ENCODE results near the gene DNM3. TPM values are rescaled to one million over a fixed set of nuclear protein-coding genes. Genes with fewer than 3 reads are reported as not detected.

The DNM3 gene
- total RNA-seq, 1 donor from 2014 or later, result 2.1 TPM

DNA sequence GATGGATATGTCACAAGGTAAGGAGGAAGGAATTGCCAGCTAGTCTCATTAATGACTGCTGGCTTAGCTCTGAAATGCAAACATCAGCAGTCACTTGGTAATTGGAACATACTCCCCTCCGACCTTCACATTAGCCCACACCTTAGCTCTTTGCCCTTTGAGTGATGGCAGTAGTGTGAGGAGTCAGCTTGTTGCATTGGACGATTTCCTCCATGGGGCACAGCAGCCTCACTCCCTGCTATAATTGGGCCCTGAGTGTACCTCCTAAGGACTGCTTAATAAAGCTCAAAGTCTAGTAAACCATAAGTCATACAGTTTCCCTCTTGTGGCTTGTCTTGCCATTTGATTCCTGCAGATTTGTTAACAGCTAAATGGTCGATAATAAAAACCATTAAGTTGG is 40.4 kb upstream of the DNM3 start:
- Mint-ChIP-seq H3K4me1 (peaks cover 10% of the 10 kb centered on the region), H3K4me3 (no peak overlapping the region), H3K27me3 (no peaks in the 10 kb centered on the region), H3K36me3 (ENCODE audit: low read depth) (peaks cover 29% of the 10 kb centered on the region), H3K27ac (no peak overlapping the region), H3K9me3 (no peaks in the 10 kb centered on the region)
- ATAC-seq (ENCODE audit: low read depth) (no peak), DNase-seq (no peak)
- CTCF ChIA-PET, result interaction anchor here (0.8 to 8.4 kb wide), 12 partner anchors 10 to 629 kb away, joined by 3 to 160 read pairs (median 6); no protein-coding TSS in a partner anchor
- intact Hi-C loops (cut with micrococcal nuclease), result loop anchor here (1.0 kb wide), 4 partner anchors 184 to 643 kb away; partner anchors contain the start of gene PIGC
- POLR2A ChIA-PET, result no interaction called here
- TF ChIP-seq CTCF (IDR thresholded peaks at IDR 0.05), result no peak

- H3K4me3 Mint-ChIP-seq, result no peak overlapping the region
- CTCF ChIA-PET, result interaction anchor here (0.8 to 8.4 kb wide), 10 partner anchors 9 to 628 kb away, joined by 3 to 160 read pairs (median 6); no protein-coding TSS in a partner anchor
- no peak for ATAC-seq (ENCODE audit: low read depth)
- intact Hi-C loops (cut with micrococcal nuclease), result loop anchor here (1.0 kb wide), 4 partner anchors 184 to 643 kb away; partner anchors contain the start of gene PIGC
- POLR2A ChIA-PET, result no interaction called here
- H3K27ac Mint-ChIP-seq, result no peak overlapping the region
- no peak for TF ChIP-seq CTCF (IDR thresholded peaks at IDR 0.05)
- H3K36me3 Mint-ChIP-seq (ENCODE audit: low read depth), result peaks cover 23% of the 10 kb centered on the region
- DNase-seq, result no peak
- no peaks in the 10 kb centered on the region for H3K9me3 Mint-ChIP-seq
- peaks cover 15% of the 10 kb centered on the region for H3K4me1 Mint-ChIP-seq
- H3K27me3 Mint-ChIP-seq, result no peaks in the 10 kb centered on the region
Observed at GRCh38 chr1:171801487-171801891, 39.8 kb upstream of the DNM3 start.

GRCh38 chr1:171802207-171802606 is 39.1 kb upstream of the DNM3 start:
- CTCF ChIA-PET, result interaction anchor here (1.3 to 8.4 kb wide), 6 partner anchors 8 to 200 kb away, joined by 3 to 160 read pairs (median 8); no protein-coding TSS in a partner anchor
- TF ChIP-seq CTCF (IDR thresholded peaks at IDR 0.05), result no peak
- Mint-ChIP-seq H3K27ac (no peak overlapping the region), H3K9me3 (no peaks in the 10 kb centered on the region), H3K4me3 (no peak overlapping the region), H3K27me3 (no peaks in the 10 kb centered on the region), H3K36me3 (ENCODE audit: low read depth) (peaks cover 16% of the 10 kb centered on the region), H3K4me1 (peaks cover 19% of the 10 kb centered on the region)
- intact Hi-C loops (cut with micrococcal nuclease), result no loop called here
- DNase-seq (no peak), ATAC-seq (ENCODE audit: low read depth) (no peak)
- POLR2A ChIA-PET, result no interaction called here

DNA sequence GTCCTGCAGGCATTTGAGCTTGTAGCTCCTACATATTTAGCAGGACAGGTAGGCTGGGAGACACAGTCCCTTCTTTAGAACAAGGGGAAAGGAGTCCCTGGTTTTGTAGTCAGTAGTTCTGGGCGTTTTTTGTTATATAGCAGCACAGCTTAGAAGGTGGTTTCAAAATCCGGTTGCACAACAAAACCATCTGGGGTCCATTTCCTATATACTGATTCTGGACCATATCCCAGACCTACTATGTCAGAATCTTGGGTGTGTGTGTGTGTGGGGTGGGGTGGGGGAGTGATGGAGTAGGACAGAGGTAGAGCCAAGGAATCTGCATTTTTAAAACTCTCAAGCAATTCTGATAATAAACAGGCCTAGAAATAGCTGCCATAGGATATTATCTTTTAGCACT is 38.3 kb upstream of the DNM3 start:
- peaks cover 27% of the 10 kb centered on the region for H3K4me1 Mint-ChIP-seq
- peaks cover 7% of the 10 kb centered on the region for H3K36me3 Mint-ChIP-seq (ENCODE audit: low read depth)
- DNase-seq, result no peak
- ChIA-PET CTCF (interaction anchor here (1.3 to 8.4 kb wide), 4 partner anchors 8 to 199 kb away, joined by 3 to 160 read pairs (median 16); no protein-coding TSS in a partner anchor), POLR2A (no interaction called here)
- H3K27ac Mint-ChIP-seq, result no peak overlapping the region
- H3K27me3 Mint-ChIP-seq, result no peaks in the 10 kb centered on the region
- intact Hi-C loops (cut with micrococcal nuclease), result no loop called here
- no peak for ATAC-seq (ENCODE audit: low read depth)
- H3K4me3 Mint-ChIP-seq, result no peak overlapping the region
- no peaks in the 10 kb centered on the region for H3K9me3 Mint-ChIP-seq
- TF ChIP-seq CTCF (IDR thresholded peaks at IDR 0.05), result no peak

DNA sequence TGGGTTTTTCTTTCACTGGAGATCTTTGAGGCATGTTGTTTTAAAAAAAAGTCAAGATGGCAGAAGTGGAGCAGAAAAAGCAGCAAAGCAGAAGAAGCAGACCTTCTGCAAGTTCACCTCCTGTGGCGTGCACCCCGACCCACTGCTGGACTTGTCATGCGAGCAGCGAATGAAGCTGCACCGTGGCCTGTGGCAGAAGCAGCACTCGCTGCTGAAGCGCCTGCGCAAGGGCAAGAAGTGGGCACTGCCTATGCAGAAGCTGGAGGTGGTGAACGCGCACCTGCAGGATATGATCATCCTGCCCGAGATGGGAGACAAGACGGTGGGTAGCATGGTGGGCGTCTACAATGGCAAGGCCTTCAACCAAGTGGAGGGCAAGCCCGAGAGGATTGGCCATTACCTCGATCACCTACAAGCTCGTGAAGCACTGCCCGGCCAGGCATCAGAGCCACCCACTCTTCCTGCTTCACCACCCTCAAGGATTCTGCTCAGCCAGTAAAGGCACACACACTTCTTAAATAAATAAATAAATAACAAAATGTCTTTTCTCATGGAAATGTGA is 37.8 kb upstream of the DNM3 start:
- Mint-ChIP-seq H3K4me3 (no peak overlapping the region), H3K27ac (no peak overlapping the region), H3K4me1 (peaks cover 28% of the 10 kb centered on the region), H3K9me3 (no peaks in the 10 kb centered on the region), H3K36me3 (ENCODE audit: low read depth) (peaks cover 3% of the 10 kb centered on the region), H3K27me3 (no peaks in the 10 kb centered on the region)
- intact Hi-C loops (cut with micrococcal nuclease), result no loop called here
- POLR2A ChIA-PET, result no interaction called here
- CTCF ChIA-PET, result interaction anchor here (0.6 to 8.4 kb wide), 3 partner anchors 7 to 199 kb away, joined by 4 to 160 read pairs (median 25); no protein-coding TSS in a partner anchor
- ATAC-seq (ENCODE audit: low read depth) (no peak), DNase-seq (no peak)
- no peak for TF ChIP-seq CTCF (IDR thresholded peaks at IDR 0.05)
